ENCODE measurements around the gene CFAP46.

Gene CFAP46

GRCh38 chr10:132907821-132908620 is 34.3 kb downstream of the CFAP46 start:
- no peak for DNase-seq
- no peaks in the 10 kb centered on the region for H3K4me1 ChIP-seq (ENCODE audit: insufficient read depth, low read length)
- TF ChIP-seq CTCF (IDR thresholded peaks at IDR 0.05; ENCODE audit: borderline replicate concordance, extremely low read depth, low read length, poor library complexity, severe bottlenecking): no peak
- no peak for TF ChIP-seq EZH2 (IDR thresholded peaks at IDR 0.05; ENCODE audit: borderline replicate concordance, low read depth, low read length, severe bottlenecking)
- H3K27me3 ChIP-seq (ENCODE audit: insufficient read depth, low read length, poor library complexity): no peaks in the 10 kb centered on the region
- no peak for ATAC-seq (ENCODE audit: insufficient read depth, low read depth)
- no peak overlapping the region for H3K4me2 ChIP-seq (ENCODE audit: insufficient read depth, low read length)
- no peak overlapping the region for H2AFZ ChIP-seq (ENCODE audit: low read depth, low read length)
- H3K9me3 ChIP-seq (ENCODE audit: insufficient read depth, low read length, severe bottlenecking): peaks cover 3% of the 10 kb centered on the region
- no peak overlapping the region for H3K27ac ChIP-seq (ENCODE audit: low read length)
- no peaks in the 10 kb centered on the region for H3K36me3 ChIP-seq (ENCODE audit: insufficient read depth, low read length)
- no peak overlapping the region for H3K9ac ChIP-seq (ENCODE audit: low read depth, low read length)
- H3K79me2 ChIP-seq (ENCODE audit: insufficient read depth, low read length): no peaks in the 10 kb centered on the region
- no peak overlapping the region for H3K4me3 ChIP-seq (ENCODE audit: low read depth in 1 of 2, low read length in 2 of 2)
- no peaks in the 10 kb centered on the region for H4K20me1 ChIP-seq (ENCODE audit: insufficient read depth, low read length)

GRCh38 chr10:132906836-132907235 is 35.5 kb downstream of the CFAP46 start:
- TF ChIP-seq EZH2 (IDR thresholded peaks at IDR 0.05; ENCODE audit: borderline replicate concordance, low read depth, low read length, severe bottlenecking): no peak
- TF ChIP-seq CTCF (IDR thresholded peaks at IDR 0.05; ENCODE audit: borderline replicate concordance, extremely low read depth, low read length, poor library complexity, severe bottlenecking): no peak
- H3K27ac ChIP-seq (ENCODE audit: low read length): no peak overlapping the region
- no peaks in the 10 kb centered on the region for H4K20me1 ChIP-seq (ENCODE audit: insufficient read depth, low read length)
- H3K4me2 ChIP-seq (ENCODE audit: insufficient read depth, low read length): no peak overlapping the region
- no peak overlapping the region for H3K9ac ChIP-seq (ENCODE audit: low read depth, low read length)
- no peaks in the 10 kb centered on the region for H3K79me2 ChIP-seq (ENCODE audit: insufficient read depth, low read length)
- H3K9me3 ChIP-seq (ENCODE audit: insufficient read depth, low read length, severe bottlenecking): peaks cover 3% of the 10 kb centered on the region
- H3K4me1 ChIP-seq (ENCODE audit: insufficient read depth, low read length): no peaks in the 10 kb centered on the region
- H3K36me3 ChIP-seq (ENCODE audit: insufficient read depth, low read length): no peaks in the 10 kb centered on the region
- no peak overlapping the region for H2AFZ ChIP-seq (ENCODE audit: low read depth, low read length)
- no peaks in the 10 kb centered on the region for H3K27me3 ChIP-seq (ENCODE audit: insufficient read depth, low read length, poor library complexity)
- ATAC-seq (ENCODE audit: insufficient read depth, low read depth) (no peak), DNase-seq (no peak)
- no peak overlapping the region for H3K4me3 ChIP-seq (ENCODE audit: low read depth in 1 of 2, low read length in 2 of 2)

- Histone ChIP-seq H3K36me3 (ENCODE audit: insufficient read depth, low read length) (no peaks in the 10 kb centered on the region), H4K20me1 (ENCODE audit: insufficient read depth, low read length) (no peaks in the 10 kb centered on the region), H3K27me3 (ENCODE audit: insufficient read depth, low read length, poor library complexity) (no peaks in the 10 kb centered on the region), H3K79me2 (ENCODE audit: insufficient read depth, low read length) (no peaks in the 10 kb centered on the region), H3K4me1 (ENCODE audit: insufficient read depth, low read length) (no peaks in the 10 kb centered on the region), H3K9me3 (ENCODE audit: insufficient read depth, low read length, severe bottlenecking) (peaks cover 4% of the 10 kb centered on the region), H3K4me2 (ENCODE audit: insufficient read depth, low read length) (no peak overlapping the region), H3K4me3 (ENCODE audit: low read depth in 1 of 2, low read length in 2 of 2) (no peak overlapping the region), H2AFZ (ENCODE audit: low read depth, low read length) (no peak overlapping the region), H3K9ac (ENCODE audit: low read depth, low read length) (no peak overlapping the region), H3K27ac (ENCODE audit: low read length) (no peak overlapping the region)
- TF ChIP-seq CTCF (IDR thresholded peaks at IDR 0.05; ENCODE audit: borderline replicate concordance, extremely low read depth, low read length, poor library complexity, severe bottlenecking) (no peak), EZH2 (IDR thresholded peaks at IDR 0.05; ENCODE audit: borderline replicate concordance, low read depth, low read length, severe bottlenecking) (no peak)
- DNase-seq: no peak
- no peak for ATAC-seq (ENCODE audit: insufficient read depth, low read depth)
These were observed 36.3 kb downstream of the CFAP46 start for GRCh38 chr10:132906106-132906505.
